HepG2 (cell line): ENCODE measurements around the gene ACOT8. TPM values are rescaled to one million over a fixed set of nuclear protein-coding genes. Genes with fewer than 3 reads are reported as not detected.

Experiments used
- BATF2 ChIP-seq: sonication (generic); formaldehyde crosslinking; IDR thresholded peaks from 2 replicates; pipeline ENCODE4 v1.8.0; 2022; ENCODE audit warnings: mild to moderate bottlenecking, missing genetic modification reagents, moderate library complexity
- HIC2 ChIP-seq: sonication (generic); formaldehyde crosslinking; IDR thresholded peaks from 2 replicates; pipeline ENCODE4 v1.9.0; 2022; ENCODE audit warnings: low read depth, missing genetic modification reagents
- JDP2 ChIP-seq: sonication (generic); formaldehyde crosslinking; IDR thresholded peaks from 2 replicates; pipeline ENCODE4 v1.8.1; 2022; ENCODE audit warnings: missing genetic modification reagents, borderline replicate concordance
- NFRKB ChIP-seq: fragments of 450-650 bp; IDR thresholded peaks from 2 replicates; pipeline ENCODE4 v1.6.1; 2017
- NONO ChIP-seq, 2 experiments: fragments of 450-650 bp in 1 of 2; sonication (generic) in 1 of 2; formaldehyde crosslinking in 1 of 2; IDR thresholded peaks in 1 of 2; conservative IDR thresholded peaks in 1 of 2; 2 replicates each; pipeline versions ENCODE4 v1.6.1 to v1.8.0; 2017 to 2022; ENCODE audit warnings: mild to moderate bottlenecking in 1 of 2, missing genetic modification reagents in 1 of 2, moderate library complexity in 1 of 2
- POLR2AphosphoS2 ChIP-seq: IDR thresholded peaks from 2 replicates; pipeline ENCODE4 v1.6.1; 2011; ENCODE audit warnings: low read depth, low read length, improper control_type of control experiment
- SMYD3 ChIP-seq: sonication (generic); formaldehyde crosslinking; IDR thresholded peaks from 2 replicates; pipeline ENCODE4 v1.8.1; 2023; ENCODE audit warnings: mild to moderate bottlenecking, missing genetic modification reagents
- SRY ChIP-seq: sonication (generic); formaldehyde crosslinking; IDR thresholded peaks from 2 replicates; pipeline ENCODE4 v1.8.0; 2022; ENCODE audit warnings: mild to moderate bottlenecking, missing genetic modification reagents
- TBL1XR1 ChIP-seq: fragments of 150-350 bp; IDR thresholded peaks from 2 replicates; pipeline ENCODE4 v1.6.1; 2014; ENCODE audit warnings: borderline replicate concordance, low read length; ENCODE audit not compliant: partially characterized antibody
- THAP9 ChIP-seq: sonication (generic); formaldehyde crosslinking; IDR thresholded peaks from 2 replicates; pipeline ENCODE4; 2020; ENCODE audit warnings: missing genetic modification reagents, mild to moderate bottlenecking, borderline replicate concordance
- ZBTB7A ChIP-seq: sonication (generic); formaldehyde crosslinking; IDR thresholded peaks from 2 replicates; pipeline ENCODE4 v1.8.0; 2022; ENCODE audit warnings: mild to moderate bottlenecking, missing genetic modification reagents
- ZFP36L2 ChIP-seq: sonication (generic); formaldehyde crosslinking; IDR thresholded peaks from 2 replicates; pipeline ENCODE4 v1.4.0; 2020; ENCODE audit warnings: missing genetic modification reagents
- ZNF3 ChIP-seq: IDR thresholded peaks from 2 replicates; pipeline ENCODE4 v1.7.0; 2017; ENCODE audit warnings: inconsistent platforms
- ZNF512B ChIP-seq: sonication (generic); formaldehyde crosslinking; IDR thresholded peaks from 2 replicates; pipeline ENCODE4 v1.5.1; 2020; ENCODE audit warnings: missing genetic modification reagents, mild to moderate bottlenecking, borderline replicate concordance
- ZNF549 ChIP-seq: sonication (generic); formaldehyde crosslinking; IDR thresholded peaks from 2 replicates; pipeline ENCODE4 v1.5.0; 2020; ENCODE audit warnings: missing genetic modification reagents
- ZNF570 ChIP-seq: sonication (generic); formaldehyde crosslinking; IDR thresholded peaks from 2 replicates; pipeline ENCODE4 v1.4.0; 2020; ENCODE audit warnings: mild to moderate bottlenecking, missing genetic modification reagents, borderline replicate concordance
- ZNF597 ChIP-seq: sonication (generic); formaldehyde crosslinking; IDR thresholded peaks from 2 replicates; pipeline ENCODE4 v1.5.0; 2020; ENCODE audit warnings: missing genetic modification reagents
- ZNF709 ChIP-seq: sonication (generic); formaldehyde crosslinking; IDR thresholded peaks from 2 replicates; pipeline ENCODE4 v1.5.0; 2020; ENCODE audit warnings: mild to moderate bottlenecking, missing genetic modification reagents
- ZSCAN21 ChIP-seq: sonication (generic); formaldehyde crosslinking; IDR thresholded peaks from 2 replicates; pipeline ENCODE4 v1.8.0; 2022; ENCODE audit warnings: mild to moderate bottlenecking, missing genetic modification reagents, moderate library complexity, borderline replicate concordance
- polyA plus RNA-seq, 8 experiments: library from polyadenylated mRNA; depleted of rRNA in 3 of 8; stranded (reverse) in 7 of 8; unstranded in 1 of 8; fragments of >200 nt; fragmentation: Illumina TruSeq in 4 of 8; extraction: Trizol in 4 of 8; gene quantifications; 2 replicates each; pipeline versions ENCODE4 v1.2.1 to v1.2.3, GENCODE V29; 2011 to 2016; ENCODE audit warnings: low read depth in 4 of 8, missing spikeins in 1 of 8, mixed read lengths in 1 of 8; ENCODE audit not compliant: insufficient read depth in 1 of 8
- total RNA-seq, 5 experiments: library from RNA; depleted of rRNA; stranded (reverse); fragments of >200 nt; fragmentation: Illumina TruSeq; extraction: Trizol; gene quantifications; 2 replicates each; pipeline ENCODE4 v1.2.3, GENCODE V29; 2016; ENCODE audit warnings: low read depth in 1 of 5

ACOT8 gene
- total and polyA plus RNA-seq, 2 of the 13 experiments (the other 11 are each of a cell fraction or from before 2014, with no cell fraction given) = 31.4 to 45.5 TPM

GRCh38 chr20:45904583-45905504 lies 47.7 kb upstream of the ACOT8 start (continued):
- TF ChIP-seq ZSCAN21 (no peak), ZFP36L2 (CRISPR knock-in tag) (no peak), TBL1XR1 (no peak), POLR2AphosphoS2 (no peak), ZNF549 (CRISPR knock-in tag) (no peak), ZNF570 (CRISPR knock-in tag) (no peak), ZBTB7A (CRISPR knock-in tag) (peak; percentile 57; the same call in 1 of the 2 replicates), BATF2 (0 out of 2 replicates have a peak, but pooled peaks have one; percentile 37), ZNF709 (CRISPR knock-in tag) (no peak), ZNF3 (CRISPR knock-in tag) (no peak), HIC2 (CRISPR knock-in tag) (no peak), JDP2 (CRISPR knock-in tag) (no peak), ZNF597 (CRISPR knock-in tag) (no peak), SRY (CRISPR knock-in tag) (0 out of 2 replicates have a peak, but pooled peaks have one; percentile 13), NFRKB (no peak), SMYD3 (CRISPR knock-in tag) (no peak), ZNF512B (0 out of 2 replicates have a peak, but pooled peaks have one; percentile 41), NONO (IDR thresholded peaks at IDR 0.05) (no peak), NONO (CRISPR knock-in tag; conservative IDR thresholded peaks at IDR 0.05) (no peak; the same call in 1 of the 2 replicates), THAP9 (peak; percentile 41; the same call in 1 of the 2 replicates)
